GM12873 (cell line): Measurements from ENCODE around the gene TSC1.

Experiments
- CTCF ChIP-seq: IDR thresholded peaks from 2 replicates; pipeline ENCODE4 v1.5.1; 2012; ENCODE audit warnings: low read depth, mild to moderate bottlenecking, moderate library complexity, low read length, control low read depth; ENCODE audit not compliant: insufficient read depth; ENCODE audit errors: missing control alignments

Gene TSC1

GRCh38 chr9:132846109-132846917 lies 98.1 kb downstream of the TSC1 start:
- TF ChIP-seq CTCF = no peak

GRCh38 chr9:132842124-132843044 lies 102.0 kb downstream of the TSC1 start:
- no peak for TF ChIP-seq CTCF
